ENCODE results near the gene DCT. TPM values are rescaled to one million over a fixed set of nuclear protein-coding genes. Genes with fewer than 3 reads are reported as not detected.

The DCT gene
- total RNA-seq, 2 experiments from 2014 or later: 0.26 to 0.33 TPM

- Mint-ChIP-seq H3K27ac (peak overlapping the region; percentile 64), H3K27me3 (no peaks in the 10 kb centered on the region), H3K36me3 (peaks cover 4% of the 10 kb centered on the region), H3K4me1 (peaks cover 11% of the 10 kb centered on the region), H3K9me3 (peaks cover 1% of the 10 kb centered on the region), H3K4me3 (peak overlapping the region; percentile 45)
- no peak for DNase-seq
- POLR2A ChIA-PET: interaction anchor here (1.0 kb wide), 1 partner anchor 164 kb away, joined by 3 read pairs; the partner anchor contains the start of gene TGDS
- ATAC-seq (ENCODE audit: low read depth): peak; percentile 71
Observed at GRCh38 chr13:94431987-94432386, 47.5 kb downstream of the DCT start.

- peaks cover 4% of the 10 kb centered on the region for H3K36me3 Mint-ChIP-seq
- H3K4me1 Mint-ChIP-seq: peaks cover 11% of the 10 kb centered on the region
- DNase-seq: no peak
- no peak for ATAC-seq (ENCODE audit: low read depth)
- H3K27ac Mint-ChIP-seq: no peak overlapping the region
- POLR2A ChIA-PET: interaction anchor here (1.0 kb wide), 1 partner anchor 164 kb away, joined by 3 read pairs; the partner anchor contains the start of gene TGDS
- H3K9me3 Mint-ChIP-seq: peaks cover 1% of the 10 kb centered on the region
- no peaks in the 10 kb centered on the region for H3K27me3 Mint-ChIP-seq
- H3K4me3 Mint-ChIP-seq: no peak overlapping the region
Observed at GRCh38 chr13:94431574-94431973, 47.9 kb downstream of the DCT start.

GRCh38 chr13:94427313-94427953, 52.0 kb downstream of the DCT start:
- H3K27ac Mint-ChIP-seq: no peak overlapping the region
- H3K27me3 Mint-ChIP-seq: no peaks in the 10 kb centered on the region

GRCh38 chr13:94419925-94420305, 59.6 kb downstream of the DCT start:
- peaks cover 19% of the 10 kb centered on the region for H3K36me3 Mint-ChIP-seq
- peak overlapping the region; percentile 76 for H3K27ac Mint-ChIP-seq
- peaks cover 17% of the 10 kb centered on the region for H3K4me1 Mint-ChIP-seq
- ATAC-seq (ENCODE audit: low read depth): no peak
- H3K9me3 Mint-ChIP-seq: peaks cover 16% of the 10 kb centered on the region
- no peaks in the 10 kb centered on the region for H3K27me3 Mint-ChIP-seq
- POLR2A ChIA-PET: interaction anchor here (0.6 to 1.5 kb wide), 2 partner anchors 129 to 176 kb away, joined by 3 to 5 read pairs; partner anchors contain the start of gene TGDS
- DNase-seq: no peak
- H3K4me3 Mint-ChIP-seq: no peak overlapping the region

More at GRCh38 chr13:94427313-94427953, 52.0 kb downstream of the DCT start:
- Mint-ChIP-seq H3K9me3 (peaks cover 3% of the 10 kb centered on the region), H3K4me1 (peaks cover 5% of the 10 kb centered on the region), H3K36me3 (peaks cover 4% of the 10 kb centered on the region), H3K4me3 (no peak overlapping the region)
- ATAC-seq (ENCODE audit: low read depth): no peak
- POLR2A ChIA-PET: no interaction called here
- no peak for DNase-seq

- H3K27ac Mint-ChIP-seq: peak overlapping the region; percentile 76
- DNase-seq (no peak), ATAC-seq (ENCODE audit: low read depth) (peak; percentile 85)
- POLR2A ChIA-PET: interaction anchor here (1.5 kb wide), 1 partner anchor 176 kb away, joined by 5 read pairs; the partner anchor contains the start of gene TGDS
- peaks cover 17% of the 10 kb centered on the region for H3K4me1 Mint-ChIP-seq
- H3K27me3 Mint-ChIP-seq: no peaks in the 10 kb centered on the region
- H3K36me3 Mint-ChIP-seq: peaks cover 19% of the 10 kb centered on the region
- H3K9me3 Mint-ChIP-seq: peaks cover 16% of the 10 kb centered on the region
- peak overlapping the region; percentile 58 for H3K4me3 Mint-ChIP-seq
Observed at GRCh38 chr13:94419304-94419924, 60.1 kb downstream of the DCT start.

- POLR2A ChIA-PET: no interaction called here
- H3K9me3 Mint-ChIP-seq: peaks cover 15% of the 10 kb centered on the region
- no peak overlapping the region for H3K27ac Mint-ChIP-seq
- DNase-seq (no peak), ATAC-seq (ENCODE audit: low read depth) (no peak)
- no peak overlapping the region for H3K4me3 Mint-ChIP-seq
- H3K27me3 Mint-ChIP-seq: no peaks in the 10 kb centered on the region
- peaks cover 19% of the 10 kb centered on the region for H3K36me3 Mint-ChIP-seq
- H3K4me1 Mint-ChIP-seq: peaks cover 17% of the 10 kb centered on the region
Observed at GRCh38 chr13:94417294-94417693, 62.2 kb downstream of the DCT start.

- POLR2A ChIA-PET: interaction anchor here (0.6 kb wide), 1 partner anchor 71 kb away, joined by 3 read pairs; no protein-coding TSS in a partner anchor
- Mint-ChIP-seq H3K36me3 (peaks cover 19% of the 10 kb centered on the region), H3K27ac (no peak overlapping the region), H3K27me3 (no peaks in the 10 kb centered on the region), H3K9me3 (peaks cover 14% of the 10 kb centered on the region), H3K4me1 (peaks cover 17% of the 10 kb centered on the region), H3K4me3 (no peak overlapping the region)
- no peak for ATAC-seq (ENCODE audit: low read depth)
- no peak for DNase-seq
Observed at GRCh38 chr13:94416454-94417080, 62.9 kb downstream of the DCT start.

- POLR2A ChIA-PET: interaction anchor here (0.6 kb wide), 1 partner anchor 70 kb away, joined by 3 read pairs; no protein-coding TSS in a partner anchor
- Mint-ChIP-seq H3K27ac (no peak overlapping the region), H3K27me3 (no peaks in the 10 kb centered on the region)
Observed at GRCh38 chr13:94415500-94416237, 63.8 kb downstream of the DCT start.

GRCh38 chr13:94414708-94415107, 64.8 kb downstream of the DCT start:
- H3K36me3 Mint-ChIP-seq: peaks cover 13% of the 10 kb centered on the region
- POLR2A ChIA-PET: no interaction called here
- no peak overlapping the region for H3K4me3 Mint-ChIP-seq
- ATAC-seq (ENCODE audit: low read depth) (no peak), DNase-seq (no peak)
- H3K9me3 Mint-ChIP-seq: peaks cover 6% of the 10 kb centered on the region
- H3K4me1 Mint-ChIP-seq: peaks cover 13% of the 10 kb centered on the region
- H3K27ac Mint-ChIP-seq: no peak overlapping the region
- no peaks in the 10 kb centered on the region for H3K27me3 Mint-ChIP-seq

More at GRCh38 chr13:94415500-94416237, 63.8 kb downstream of the DCT start:
- Mint-ChIP-seq H3K4me3 (no peak overlapping the region), H3K9me3 (peaks cover 10% of the 10 kb centered on the region), H3K4me1 (peaks cover 17% of the 10 kb centered on the region), H3K36me3 (peaks cover 19% of the 10 kb centered on the region)
- ATAC-seq (ENCODE audit: low read depth) (no peak), DNase-seq (no peak)

GRCh38 chr13:94414141-94414540, 65.3 kb downstream of the DCT start:
- Mint-ChIP-seq H3K9me3 (peaks cover 6% of the 10 kb centered on the region), H3K4me3 (no peak overlapping the region), H3K27ac (no peak overlapping the region), H3K27me3 (no peaks in the 10 kb centered on the region), H3K4me1 (peaks cover 8% of the 10 kb centered on the region), H3K36me3 (peaks cover 9% of the 10 kb centered on the region)
- ATAC-seq (ENCODE audit: low read depth): no peak
- POLR2A ChIA-PET: no interaction called here
- no peak for DNase-seq

- Mint-ChIP-seq H3K36me3 (peaks cover 6% of the 10 kb centered on the region), H3K27me3 (peaks cover 2% of the 10 kb centered on the region), H3K27ac (no peak overlapping the region), H3K4me3 (no peak overlapping the region), H3K9me3 (peaks cover 9% of the 10 kb centered on the region), H3K4me1 (peaks cover 3% of the 10 kb centered on the region)
- ATAC-seq (ENCODE audit: low read depth) (no peak), DNase-seq (no peak)
- POLR2A ChIA-PET: no interaction called here
Observed at GRCh38 chr13:94413598-94413944, 65.9 kb downstream of the DCT start.

GRCh38 chr13:94412870-94413597, 66.4 kb downstream of the DCT start:
- POLR2A ChIA-PET: no interaction called here
- no peak overlapping the region for H3K4me3 Mint-ChIP-seq
- H3K27me3 Mint-ChIP-seq: peaks cover 2% of the 10 kb centered on the region
- H3K9me3 Mint-ChIP-seq: peaks cover 6% of the 10 kb centered on the region
- no peaks in the 10 kb centered on the region for H3K4me1 Mint-ChIP-seq
- no peak overlapping the region for H3K27ac Mint-ChIP-seq
- ATAC-seq (ENCODE audit: low read depth): no peak
- no peak for DNase-seq
- peaks cover 3% of the 10 kb centered on the region for H3K36me3 Mint-ChIP-seq

GRCh38 chr13:94411747-94412146, 67.7 kb downstream of the DCT start:
- ATAC-seq (ENCODE audit: low read depth) (no peak), DNase-seq (no peak)
- Mint-ChIP-seq H3K27me3 (peaks cover 2% of the 10 kb centered on the region), H3K4me1 (no peaks in the 10 kb centered on the region), H3K27ac (no peak overlapping the region), H3K9me3 (peaks cover 4% of the 10 kb centered on the region), H3K36me3 (no peaks in the 10 kb centered on the region), H3K4me3 (no peak overlapping the region)
- POLR2A ChIA-PET: no interaction called here

All from activated naive CD8-positive, alpha-beta T cell treated with anti-CD3 and anti-CD28 coated beads, Interleukin-2, amount 10 ng/mL, durations not matched to agents 7 days and 5 days (primary cell).